H9 (cell line): ENCODE measurements around the gene KCNMA1. TPM values are rescaled to one million over a fixed set of nuclear protein-coding genes. Genes with fewer than 3 reads are reported as not detected.

Source experiments
- DNase-seq: peaks from one replicate; pipeline ENCODE4 v3.0.0-alpha.2; 2017
- H2AFZ ChIP-seq: one replicate; pipeline ENCODE4 v1.6.1; 2013; ENCODE audit warnings: mild to moderate bottlenecking, low read length, control low read depth, moderate library complexity
- H2AK5ac ChIP-seq: 2 replicates; pipeline ENCODE4 v1.6.1; 2013; ENCODE audit warnings: low read length, control low read depth, mixed read lengths; ENCODE audit not compliant: insufficient read length
- H2BK120ac ChIP-seq: one replicate; pipeline ENCODE4 v1.6.1; 2013; ENCODE audit warnings: low read depth, mild to moderate bottlenecking, low read length, control low read depth, inconsistent platforms; ENCODE audit not compliant: poor library complexity, severe bottlenecking
- H2BK12ac ChIP-seq: 2 replicates; pipeline ENCODE4 v1.6.1; 2013; ENCODE audit warnings: low read length, control low read depth, mixed read lengths, low read depth; ENCODE audit not compliant: insufficient read length
- H2BK15ac ChIP-seq: 2 replicates; pipeline ENCODE4 v1.6.1; 2013; ENCODE audit warnings: low read depth, low read length, control low read depth
- H2BK20ac ChIP-seq: one replicate; pipeline ENCODE4 v1.6.1; 2013; ENCODE audit warnings: low read depth, mild to moderate bottlenecking, low read length, control low read depth, inconsistent platforms; ENCODE audit not compliant: poor library complexity, severe bottlenecking
- H2BK5ac ChIP-seq: 2 replicates; pipeline ENCODE4 v1.6.1; 2013; ENCODE audit warnings: low read length, control low read depth, mixed read lengths; ENCODE audit not compliant: insufficient read length
- H3K14ac ChIP-seq: 2 replicates; pipeline ENCODE4 v1.6.1; 2013; ENCODE audit warnings: low read length, control low read depth; ENCODE audit not compliant: insufficient read depth
- H3K18ac ChIP-seq: 2 replicates; pipeline ENCODE4 v1.6.1; 2013; ENCODE audit warnings: low read depth, mild to moderate bottlenecking, mixed read lengths, low read length, control low read depth; ENCODE audit not compliant: insufficient read length
- H3K23ac ChIP-seq: 2 replicates; pipeline ENCODE4 v1.6.1; 2013; ENCODE audit warnings: low read length, control low read depth, mixed read lengths, low read depth; ENCODE audit not compliant: insufficient read length
- H3K23me2 ChIP-seq: 2 replicates; pipeline ENCODE4 v1.6.1; 2013; ENCODE audit warnings: low read depth, mild to moderate bottlenecking, mixed read lengths, low read length, control low read depth; ENCODE audit not compliant: insufficient read length, poor library complexity, severe bottlenecking
- H3K27ac ChIP-seq: 2 replicates; pipeline ENCODE4 v1.5.1; 2013; ENCODE audit warnings: low read length, control low read depth, mixed read lengths, low read depth; ENCODE audit not compliant: insufficient read length
- H3K27me3 ChIP-seq: 2 replicates; pipeline ENCODE4 v1.6.1; 2013; ENCODE audit warnings: low read length, control low read depth, inconsistent platforms; ENCODE audit not compliant: insufficient read depth
- H3K4ac ChIP-seq: 2 replicates; pipeline ENCODE4 v1.6.1; 2013; ENCODE audit warnings: low read depth, mild to moderate bottlenecking, control low read depth, inconsistent platforms, low read length, moderate library complexity
- H3K4me1 ChIP-seq: 2 replicates; pipeline ENCODE4 v1.6.1; 2013; ENCODE audit warnings: low read length, control low read depth, inconsistent platforms; ENCODE audit not compliant: insufficient read depth
- H3K4me2 ChIP-seq: 2 replicates; pipeline ENCODE4 v1.6.1; 2013; ENCODE audit warnings: low read length, control low read depth, mixed read lengths; ENCODE audit not compliant: insufficient read length, insufficient read depth
- H3K56ac ChIP-seq: 2 replicates; pipeline ENCODE4 v1.6.1; 2013; ENCODE audit warnings: low read depth, mild to moderate bottlenecking, mixed read lengths, low read length, control low read depth; ENCODE audit not compliant: insufficient read length
- H3K79me1 ChIP-seq: 2 replicates; pipeline ENCODE4 v1.6.1; 2013; ENCODE audit warnings: low read depth, mild to moderate bottlenecking, moderate library complexity, low read length, control low read depth, inconsistent platforms; ENCODE audit not compliant: insufficient read depth, poor library complexity, severe bottlenecking
- H3K79me2 ChIP-seq: 2 replicates; pipeline ENCODE4 v1.6.1; 2013; ENCODE audit warnings: low read length, control low read depth, inconsistent platforms; ENCODE audit not compliant: insufficient read depth
- H3K9ac ChIP-seq: 2 replicates; pipeline ENCODE4 v1.6.1; 2013; ENCODE audit warnings: low read length, control low read depth, mixed read lengths; ENCODE audit not compliant: insufficient read length; ENCODE audit errors: extremely low read depth
- H3K9me3 ChIP-seq: one replicate; pipeline ENCODE4 v1.6.1; 2013; ENCODE audit warnings: low read depth, low read length, inconsistent platforms; ENCODE audit not compliant: control insufficient read depth
- H3T11ph ChIP-seq: one replicate; pipeline ENCODE4 v1.6.1; 2013; ENCODE audit warnings: mild to moderate bottlenecking, low read length, control low read depth, inconsistent platforms
- H4K20me1 ChIP-seq: one replicate; pipeline ENCODE4 v1.6.1; 2013; ENCODE audit not compliant: control insufficient read depth, insufficient read length, insufficient read depth
- H4K5ac ChIP-seq: 2 replicates; pipeline ENCODE4 v1.6.1; 2013; ENCODE audit warnings: low read depth, mild to moderate bottlenecking, mixed read lengths, low read length, control low read depth; ENCODE audit not compliant: insufficient read length
- H4K8ac ChIP-seq: replicated peaks from 2 replicates; pipeline ENCODE4 v1.6.1; 2013; ENCODE audit warnings: low read length, control low read depth, mixed read lengths, low read depth; ENCODE audit not compliant: insufficient read length
- H4K91ac ChIP-seq: 2 replicates; pipeline ENCODE4 v1.6.1; 2013; ENCODE audit warnings: low read depth, mild to moderate bottlenecking, moderate library complexity, mixed read lengths, low read length, control low read depth; ENCODE audit not compliant: insufficient read length
- H3K27ac Mint-ChIP-seq, 3 experiments: 2 replicates in 2 of 3; 3 replicates in 1 of 3; pipeline ENCODE4 v1.8.0; 2020 to 2021; ENCODE audit warnings: mixed read lengths in 3 of 3, mild to moderate bottlenecking in 1 of 3, moderate library complexity in 1 of 3
- H3K27me3 Mint-ChIP-seq: 2 replicates; pipeline ENCODE4 v1.8.0; 2021; ENCODE audit warnings: low read depth, mild to moderate bottlenecking, moderate library complexity, mixed read lengths
- H3K36me3 Mint-ChIP-seq, 3 experiments: 2 replicates in 2 of 3; 3 replicates in 1 of 3; pipeline ENCODE4 v1.8.0; 2020 to 2021; ENCODE audit warnings: low read depth in 3 of 3, mixed read lengths in 3 of 3; ENCODE audit not compliant: insufficient read depth in 1 of 3
- H3K4me1 Mint-ChIP-seq, 2 experiments: 2 replicates each; pipeline ENCODE4 v1.8.0; 2020; ENCODE audit warnings: mixed read lengths in 2 of 2
- H3K4me3 Mint-ChIP-seq, 2 experiments: 2 replicates in 1 of 2; 3 replicates in 1 of 2; pipeline ENCODE4 v1.8.0; 2020 to 2021; ENCODE audit warnings: mild to moderate bottlenecking in 2 of 2, mixed read lengths in 2 of 2, moderate library complexity in 1 of 2
- H3K9me3 Mint-ChIP-seq, 2 experiments: 2 replicates in 1 of 2; 3 replicates in 1 of 2; pipeline ENCODE4 v1.8.0; 2020; ENCODE audit warnings: mild to moderate bottlenecking in 2 of 2, mixed read lengths in 2 of 2, moderate library complexity in 1 of 2
- CTCF ChIP-seq: fragments of 200-600 bp; sonication (generic); conservative IDR thresholded peaks from 3 replicates; pipeline ENCODE4 v1.8.0; 2021; ENCODE audit warnings: antibody characterized with exemption, mild to moderate bottlenecking
- total RNA-seq: library from RNA; stranded (reverse); gene quantifications from 2 replicates; pipeline ENCODE4 v1.2.1, GENCODE V29; 2021

The KCNMA1 gene
- total RNA-seq, 1 experiment from 2014 or later, result 2.0 TPM

- Histone ChIP-seq H3K79me1 (no peaks in the 10 kb centered on the region), H3K14ac (no peak overlapping the region), H2AK5ac (no peak overlapping the region), H2BK15ac (no peak overlapping the region), H3K79me2 (no peaks in the 10 kb centered on the region), H4K5ac (no peak overlapping the region), H3K23me2 (no peaks in the 10 kb centered on the region), H3T11ph (no peak overlapping the region), H3K23ac (no peak overlapping the region), H3K4me2 (no peak overlapping the region), H3K9ac (no peak overlapping the region), H4K91ac (no peak overlapping the region), H2AFZ (no peak overlapping the region), H2BK12ac (no peak overlapping the region), H3K4ac (no peak overlapping the region), H3K4me1 (no peaks in the 10 kb centered on the region; the same call in 1 of the 2 replicates), H4K20me1 (no peaks in the 10 kb centered on the region), H3K56ac (no peak overlapping the region), H2BK5ac (no peak overlapping the region), H3K9me3 (no peaks in the 10 kb centered on the region), H3K27ac (no peak overlapping the region), H2BK20ac (no peak overlapping the region), H2BK120ac (no peak overlapping the region), H3K27me3 (no peaks in the 10 kb centered on the region), H3K18ac (no peak overlapping the region), H4K8ac (no peak overlapping the region)
- Mint-ChIP-seq H3K4me3 (no peak overlapping the region), H3K36me3 (no peaks in the 10 kb centered on the region), H3K9me3 (peaks cover 0 to 3% of the 10 kb centered on the region in 2 experiments; a peak in 1 of 5 replicates), H3K4me1 (peaks cover 10 to 11% of the 10 kb centered on the region in 2 experiments), H3K27ac (no peak overlapping the region), H3K27me3 (no peaks in the 10 kb centered on the region; the same call in 1 of the 2 replicates)
- no peak for DNase-seq
- no peak for TF ChIP-seq CTCF
Measured at GRCh38 chr10:77177161-77177560, 460.4 kb downstream of the KCNMA1 start.
